Keratinocyte (primary cell): Measurements from ENCODE around the gene CFAP100.

Source experiments
- EZH2 ChIP-seq: IDR thresholded peaks from one replicate; pipeline ENCODE4 v1.6.1; 2012; ENCODE audit warnings: inconsistent platforms, mild to moderate bottlenecking, low read length, moderate library complexity
- TF ChIP-seq, protein P1 (sequence below), 3 experiments: IDR thresholded peaks in 1 of 3; conservative IDR thresholded peaks in 1 of 3; optimal IDR thresholded peaks in 1 of 3; 2 replicates in 2 of 3; 3 replicates in 1 of 3; pipeline versions ENCODE3 to v1.5.1; 2011; ENCODE audit warnings: low read length in 3 of 3, mild to moderate bottlenecking in 3 of 3, moderate library complexity in 2 of 3, control low read depth in 1 of 3, inconsistent platforms in 1 of 3; ENCODE audit not compliant: insufficient read depth in 2 of 3; ENCODE audit errors: extremely low read depth in 1 of 3

DNA sequence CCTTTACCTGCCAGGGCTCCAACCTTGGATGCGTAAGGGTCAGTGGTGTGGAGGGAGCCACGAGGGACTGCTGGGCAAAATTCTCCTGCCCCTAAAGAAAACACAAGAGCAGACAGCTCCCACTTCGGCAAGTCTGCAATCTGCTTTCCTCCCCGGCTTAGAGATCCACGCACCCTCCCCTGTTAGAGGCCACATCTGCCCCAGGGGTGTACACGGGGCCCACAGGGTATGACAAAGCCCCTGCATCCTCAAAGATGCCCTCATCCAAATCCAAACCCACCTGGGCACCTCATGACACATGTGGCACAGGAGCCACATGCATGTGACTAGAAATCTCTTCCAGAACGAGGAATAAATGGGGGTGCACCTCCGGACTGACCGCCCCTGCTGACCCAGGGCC is 55.5 kb downstream of the CFAP100 start:
- TF ChIP-seq, protein P1, sequence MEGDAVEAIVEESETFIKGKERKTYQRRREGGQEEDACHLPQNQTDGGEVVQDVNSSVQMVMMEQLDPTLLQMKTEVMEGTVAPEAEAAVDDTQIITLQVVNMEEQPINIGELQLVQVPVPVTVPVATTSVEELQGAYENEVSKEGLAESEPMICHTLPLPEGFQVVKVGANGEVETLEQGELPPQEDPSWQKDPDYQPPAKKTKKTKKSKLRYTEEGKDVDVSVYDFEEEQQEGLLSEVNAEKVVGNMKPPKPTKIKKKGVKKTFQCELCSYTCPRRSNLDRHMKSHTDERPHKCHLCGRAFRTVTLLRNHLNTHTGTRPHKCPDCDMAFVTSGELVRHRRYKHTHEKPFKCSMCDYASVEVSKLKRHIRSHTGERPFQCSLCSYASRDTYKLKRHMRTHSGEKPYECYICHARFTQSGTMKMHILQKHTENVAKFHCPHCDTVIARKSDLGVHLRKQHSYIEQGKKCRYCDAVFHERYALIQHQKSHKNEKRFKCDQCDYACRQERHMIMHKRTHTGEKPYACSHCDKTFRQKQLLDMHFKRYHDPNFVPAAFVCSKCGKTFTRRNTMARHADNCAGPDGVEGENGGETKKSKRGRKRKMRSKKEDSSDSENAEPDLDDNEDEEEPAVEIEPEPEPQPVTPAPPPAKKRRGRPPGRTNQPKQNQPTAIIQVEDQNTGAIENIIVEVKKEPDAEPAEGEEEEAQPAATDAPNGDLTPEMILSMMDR (optimal IDR thresholded peaks at IDR 0.05 in 1 of 3, IDR thresholded peaks at IDR 0.05 in 1 of 3, conservative IDR thresholded peaks at IDR 0.05 in 1 of 3; ENCODE audit: extremely low read depth in 1 of 3, insufficient read depth in 2 of 3, low read length in 3 of 3) = no peak
- no peak for TF ChIP-seq EZH2
